ENCODE results near the gene ATAT1. TPM values are rescaled to one million over a fixed set of nuclear protein-coding genes. Genes with fewer than 3 reads are reported as not detected.

Gene ATAT1
- polyA plus RNA-seq, 1 donor (not counting 4 experiments of a cell fraction or from before 2014, with no cell fraction given), result 5.4 TPM

- DNase-seq (ENCODE audit: low read depth, low spot score) (no peak), FAIRE-seq (no peak)
- no peaks in the 10 kb centered on the region for H3K9me3 ChIP-seq (ENCODE audit: control insufficient read depth, low read depth, low read length)
- H3K27me3 ChIP-seq (ENCODE audit: control insufficient read depth, extremely low read depth, insufficient read depth, low read length), result no peaks in the 10 kb centered on the region
- dilution Hi-C loops (cut with MboI; ENCODE audit: extremely low pct_ligation_motif_present, low sequenced_read_pairs), result no loop called here
- no peak overlapping the region for H2AFZ ChIP-seq (ENCODE audit: control insufficient read depth, low read length)
- H3K4me1 ChIP-seq (ENCODE audit: control insufficient read depth, extremely low read depth, insufficient read depth, low read length), result peaks cover 24% of the 10 kb centered on the region
- H3K36me3 ChIP-seq (ENCODE audit: control insufficient read depth in 2 of 2, extremely low read depth in 1 of 2, insufficient read depth in 2 of 2, low read length in 2 of 2), result peaks cover 5 to 33% of the 10 kb centered on the region in 2 experiments
- no peak for TF ChIP-seq CTCF (optimal IDR thresholded peaks at IDR 0.05 in 1 of 3, IDR thresholded peaks at IDR 0.05 in 1 of 3, conservative IDR thresholded peaks at IDR 0.05 in 1 of 3; ENCODE audit: extremely low read depth in 1 of 3, insufficient read depth in 2 of 3, low read length in 3 of 3)
- TF ChIP-seq EZH2 (IDR thresholded peaks at IDR 0.05; ENCODE audit: low read length), result no peak
- H3K4me3 ChIP-seq (ENCODE audit: control insufficient read depth in 2 of 3, extremely low read depth in 1 of 3, insufficient read depth in 2 of 3, low read depth in 1 of 3, low read length in 3 of 3), result peak overlapping the region; percentile 2 to 89 (median 56)
- peaks cover 48% of the 10 kb centered on the region for H3K79me2 ChIP-seq (ENCODE audit: control insufficient read depth, insufficient read depth, low read length)
- peak overlapping the region; percentile 100 for H3K4me2 ChIP-seq (ENCODE audit: control insufficient read depth, extremely low read depth, insufficient read depth, low read depth, low read length)
- H3K27ac ChIP-seq (ENCODE audit: control insufficient read depth, insufficient read depth, low read length), result peak overlapping the region; percentile 97
- peaks cover 3% of the 10 kb centered on the region for H3K9me1 ChIP-seq (ENCODE audit: control insufficient read depth, extremely low read depth, insufficient read depth, low read length)
- peak overlapping the region; percentile 98 for H3K9ac ChIP-seq (ENCODE audit: control insufficient read depth, extremely low read depth, insufficient read depth, low read length)
- peaks cover 8% of the 10 kb centered on the region for H4K20me1 ChIP-seq (ENCODE audit: control insufficient read depth, extremely low read depth, insufficient read depth, low read length)
Measured at GRCh38 chr6:30614044-30614842, 12.4 kb upstream of the ATAT1 start.

DNA sequence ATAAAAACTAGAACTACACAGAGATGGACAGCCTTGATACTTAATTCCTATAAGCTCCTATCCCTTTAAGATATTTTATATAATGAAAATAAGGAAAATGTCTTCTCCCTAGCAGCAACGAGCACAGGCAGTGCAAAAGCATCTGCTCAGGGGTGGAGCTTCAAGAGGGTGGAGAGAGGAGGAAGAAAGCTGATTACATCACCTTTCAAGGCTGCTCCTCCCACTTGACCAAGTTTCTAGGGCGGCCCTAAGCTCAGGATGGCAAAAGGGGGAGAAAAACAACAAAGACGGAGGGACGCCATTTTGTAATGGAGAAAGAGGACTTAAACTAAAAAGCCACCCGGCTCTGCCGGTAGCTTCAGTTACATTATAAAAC, 11.8 kb upstream of the ATAT1 start:
- H3K9ac ChIP-seq (ENCODE audit: control insufficient read depth, extremely low read depth, insufficient read depth, low read length), result peak overlapping the region; percentile 98
- no peaks in the 10 kb centered on the region for H3K9me3 ChIP-seq (ENCODE audit: control insufficient read depth, low read depth, low read length)
- H3K79me2 ChIP-seq (ENCODE audit: control insufficient read depth, insufficient read depth, low read length), result peaks cover 50% of the 10 kb centered on the region
- H3K4me3 ChIP-seq (ENCODE audit: control insufficient read depth in 2 of 3, extremely low read depth in 1 of 3, insufficient read depth in 2 of 3, low read depth in 1 of 3, low read length in 3 of 3), result peak overlapping the region; percentile 2 to 89 (median 82)
- dilution Hi-C loops (cut with MboI; ENCODE audit: extremely low pct_ligation_motif_present, low sequenced_read_pairs), result no loop called here
- DNase-seq (ENCODE audit: low read depth, low spot score), result peak; percentile 88
- TF ChIP-seq CTCF (optimal IDR thresholded peaks at IDR 0.05 in 1 of 3, IDR thresholded peaks at IDR 0.05 in 1 of 3, conservative IDR thresholded peaks at IDR 0.05 in 1 of 3; ENCODE audit: extremely low read depth in 1 of 3, insufficient read depth in 2 of 3, low read length in 3 of 3) (no peak), EZH2 (IDR thresholded peaks at IDR 0.05; ENCODE audit: low read length) (no peak)
- no peaks in the 10 kb centered on the region for H3K27me3 ChIP-seq (ENCODE audit: control insufficient read depth, extremely low read depth, insufficient read depth, low read length)
- peaks cover 6 to 33% of the 10 kb centered on the region in 2 experiments for H3K36me3 ChIP-seq (ENCODE audit: control insufficient read depth in 2 of 2, extremely low read depth in 1 of 2, insufficient read depth in 2 of 2, low read length in 2 of 2)
- peak overlapping the region; percentile 100 for H3K4me2 ChIP-seq (ENCODE audit: control insufficient read depth, extremely low read depth, insufficient read depth, low read depth, low read length)
- peaks cover 24% of the 10 kb centered on the region for H3K4me1 ChIP-seq (ENCODE audit: control insufficient read depth, extremely low read depth, insufficient read depth, low read length)
- H3K9me1 ChIP-seq (ENCODE audit: control insufficient read depth, extremely low read depth, insufficient read depth, low read length), result peaks cover 3% of the 10 kb centered on the region
- FAIRE-seq, result peak; percentile 48
- H3K27ac ChIP-seq (ENCODE audit: control insufficient read depth, insufficient read depth, low read length), result peak overlapping the region; percentile 97
- H4K20me1 ChIP-seq (ENCODE audit: control insufficient read depth, extremely low read depth, insufficient read depth, low read length), result peaks cover 8% of the 10 kb centered on the region
- H2AFZ ChIP-seq (ENCODE audit: control insufficient read depth, low read length), result no peak overlapping the region
